ENCODE results near the gene ANKRD24.
"Not testable (repeated sequence)": the region's sequence is repeated elsewhere in the genome, so short reads cannot be mapped to it uniquely, and the experiment has no call there.

Gene ANKRD24

GRCh38 chr19:4234142-4234861, 51.8 kb downstream of the ANKRD24 start:
- FAIRE-seq, result no peak
- DNase-seq (ENCODE audit: insufficient read length, low spot score), result no peak
- no peak for TF ChIP-seq CTCF (IDR thresholded peaks at IDR 0.05; ENCODE audit: insufficient read depth, missing control alignments)

- DNase-seq (ENCODE audit: insufficient read length, low spot score) (no peak), FAIRE-seq (no peak)
- TF ChIP-seq CTCF (IDR thresholded peaks at IDR 0.05; ENCODE audit: insufficient read depth, missing control alignments), result no peak
Observed at GRCh38 chr19:4234862-4235201, 52.3 kb downstream of the ANKRD24 start.

GRCh38 chr19:4237510-4237909, 55.0 kb downstream of the ANKRD24 start:
- not testable (repeated sequence) for DNase-seq (ENCODE audit: insufficient read length, low spot score); FAIRE-seq

- FAIRE-seq, result no peak
- no peak for TF ChIP-seq CTCF (IDR thresholded peaks at IDR 0.05; ENCODE audit: insufficient read depth, missing control alignments)
- DNase-seq (ENCODE audit: insufficient read length, low spot score), result peak; percentile 8
Observed at GRCh38 chr19:4238831-4239230, 56.3 kb downstream of the ANKRD24 start.

- no peak for FAIRE-seq
Observed at GRCh38 chr19:4241824-4242430, 59.4 kb downstream of the ANKRD24 start.

GRCh38 chr19:4245938-4246337, 63.4 kb downstream of the ANKRD24 start:
- FAIRE-seq; DNase-seq (ENCODE audit: insufficient read length, low spot score): not testable (repeated sequence)

More at GRCh38 chr19:4241824-4242430, 59.4 kb downstream of the ANKRD24 start:
- DNase-seq (ENCODE audit: insufficient read length, low spot score), result no peak
- no peak for TF ChIP-seq CTCF (IDR thresholded peaks at IDR 0.05; ENCODE audit: insufficient read depth, missing control alignments)

GRCh38 chr19:4246767-4247593, 64.5 kb downstream of the ANKRD24 start, which contains the start of gene YJU2:
Gene YJU2 (plus strand): TSS chr19:4247080. CDS start chr19:4247147, 67 bp downstream.
- no peak for FAIRE-seq
- peak; percentile 67 for TF ChIP-seq CTCF (IDR thresholded peaks at IDR 0.05; ENCODE audit: insufficient read depth, missing control alignments)
- peak; percentile 91 for DNase-seq (ENCODE audit: insufficient read length, low spot score)

- FAIRE-seq (no peak), DNase-seq (ENCODE audit: insufficient read length, low spot score) (peak; percentile 3)
- no peak for TF ChIP-seq CTCF (IDR thresholded peaks at IDR 0.05; ENCODE audit: insufficient read depth, missing control alignments)
Observed at GRCh38 chr19:4256563-4256962, 74.1 kb downstream of the ANKRD24 start.

Data from D721Med (cell line).